GM12891 (cell line): ENCODE measurements around the gene PSMD13.

ENCODE experiments used
- PAX5 ChIP-seq: IDR thresholded peaks from 2 replicates; pipeline ENCODE4 v1.6.1; 2011; ENCODE audit warnings: low read length, moderate library complexity, mild to moderate bottlenecking; ENCODE audit not compliant: insufficient read depth, severe bottlenecking
- TAF1 ChIP-seq: IDR thresholded peaks from 2 replicates; pipeline ENCODE4 v1.6.1; 2011; ENCODE audit warnings: low read depth, low read length, control low read depth

GRCh38 chr11:211741-212140 lies 25.0 kb upstream of the PSMD13 start:
- TF ChIP-seq TAF1 (no peak), PAX5 (no peak)
